DMS53 treated with DMSO at 0.1 percent for 48 hours (cell line): ENCODE results near the gene ZP3.
"Not testable (repeated sequence)": the region's sequence is repeated elsewhere in the genome, so short reads cannot be mapped to it uniquely, and the experiment has no call there.

Source experiments
- DNase-seq: peaks from one replicate; lab custom pipeline; 2025; ENCODE audit not compliant: unreplicated experiment; lab: John Stamatoyannopoulos, UW

The ZP3 gene

DNA sequence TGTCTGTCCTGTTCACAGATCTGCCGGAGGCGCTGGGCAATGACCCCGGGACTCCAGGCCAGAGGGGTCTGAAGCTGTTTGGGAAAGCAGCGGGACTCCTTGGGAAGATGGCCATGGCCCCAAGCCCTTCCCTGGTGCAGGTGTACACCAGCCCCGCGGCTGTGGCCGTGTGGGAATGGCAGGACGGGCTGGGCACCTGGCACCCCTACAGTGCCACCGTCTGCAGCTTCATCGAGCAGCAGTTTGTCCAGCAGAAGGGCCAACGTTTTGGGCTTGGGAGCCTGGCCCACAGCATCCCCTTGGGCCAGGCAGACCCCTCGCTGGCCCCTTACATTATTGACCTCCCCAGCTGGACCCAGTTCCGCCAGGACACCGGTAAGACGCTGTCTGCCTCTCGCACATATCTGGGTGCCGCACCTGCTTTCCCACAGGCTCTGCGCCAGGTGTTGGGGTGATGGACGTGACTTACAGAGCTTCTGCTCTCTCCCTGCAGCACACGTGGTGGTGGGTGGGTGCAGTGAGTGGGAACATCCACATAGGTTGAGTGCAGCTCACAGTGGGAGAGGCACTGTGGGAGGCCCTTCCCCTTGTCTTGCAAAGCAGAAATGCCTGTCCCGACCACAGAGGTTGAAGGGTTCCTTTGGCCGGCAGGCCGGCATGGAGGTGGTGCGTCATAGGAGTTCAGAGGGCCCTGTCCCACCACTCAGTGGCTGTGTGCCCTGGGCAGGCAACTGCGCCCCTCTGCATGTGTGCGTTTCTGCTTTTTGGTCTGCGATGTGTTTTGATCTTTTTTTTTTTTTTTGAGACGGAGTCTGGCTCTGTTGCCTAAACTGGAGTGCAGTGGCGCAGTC lies 55.9 kb downstream of the ZP3 start:
- not testable (repeated sequence) for DNase-seq

DNA sequence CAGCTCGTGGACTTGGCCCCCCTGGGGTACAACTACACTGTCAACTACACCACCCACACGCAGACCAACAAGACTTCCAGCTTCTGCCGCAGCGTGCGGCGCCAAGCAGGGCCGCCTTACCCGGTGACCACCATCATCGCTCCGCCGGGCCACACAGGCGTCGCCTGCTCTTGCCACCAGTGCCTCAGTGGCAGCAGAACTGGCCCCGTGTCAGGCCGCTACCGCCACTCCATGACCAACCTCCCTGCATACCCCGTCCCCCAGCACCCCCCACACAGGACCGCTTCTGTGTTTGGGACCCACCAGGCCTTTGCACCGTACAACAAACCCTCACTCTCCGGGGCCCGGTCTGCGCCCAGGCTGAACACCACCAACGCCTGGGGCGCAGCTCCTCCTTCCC lies 57.9 kb downstream of the ZP3 start:
- DNase-seq: not testable (repeated sequence)

DNA sequence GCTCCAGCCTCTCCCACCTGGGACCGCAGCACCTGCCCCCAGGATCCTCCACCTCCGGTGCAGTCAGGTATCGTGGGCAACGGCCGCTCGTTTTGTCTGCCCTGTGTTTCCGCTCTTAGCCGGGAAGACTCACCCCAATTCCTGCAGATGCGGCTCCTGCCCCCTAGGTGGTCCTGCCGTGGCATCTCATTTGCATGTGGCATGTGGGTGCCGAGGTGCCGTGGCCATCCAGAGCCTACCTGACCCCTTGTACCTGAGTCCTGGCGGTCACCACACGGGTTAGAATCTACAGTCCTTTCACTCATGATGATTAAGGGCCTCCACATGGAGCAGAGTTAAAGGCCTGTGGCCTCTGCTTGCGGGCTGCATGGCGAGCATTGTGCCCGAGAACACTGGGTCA lies 58.3 kb downstream of the ZP3 start:
- DNase-seq: not testable (repeated sequence)

DNA sequence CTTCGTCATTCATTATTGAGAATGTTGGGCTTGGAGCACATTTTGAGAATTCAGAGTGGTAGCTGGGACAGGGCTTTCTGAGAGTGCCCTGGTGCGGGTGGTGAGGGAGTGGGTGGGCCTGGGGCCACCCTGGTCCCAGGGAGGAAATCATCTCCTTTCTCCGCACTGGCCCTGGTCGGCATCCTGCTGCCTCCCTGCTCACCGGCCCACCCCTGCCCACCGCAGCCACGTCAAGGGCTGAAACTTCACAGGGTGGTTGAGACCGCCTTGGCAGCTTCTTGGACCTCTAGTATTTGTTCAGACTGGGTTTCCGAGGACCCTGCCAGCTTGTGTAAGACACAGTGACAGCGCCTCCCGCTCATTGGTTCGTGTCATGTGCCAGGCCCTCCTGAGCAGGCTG lies 59.7 kb downstream of the ZP3 start:
- not testable (repeated sequence) for DNase-seq

DNA sequence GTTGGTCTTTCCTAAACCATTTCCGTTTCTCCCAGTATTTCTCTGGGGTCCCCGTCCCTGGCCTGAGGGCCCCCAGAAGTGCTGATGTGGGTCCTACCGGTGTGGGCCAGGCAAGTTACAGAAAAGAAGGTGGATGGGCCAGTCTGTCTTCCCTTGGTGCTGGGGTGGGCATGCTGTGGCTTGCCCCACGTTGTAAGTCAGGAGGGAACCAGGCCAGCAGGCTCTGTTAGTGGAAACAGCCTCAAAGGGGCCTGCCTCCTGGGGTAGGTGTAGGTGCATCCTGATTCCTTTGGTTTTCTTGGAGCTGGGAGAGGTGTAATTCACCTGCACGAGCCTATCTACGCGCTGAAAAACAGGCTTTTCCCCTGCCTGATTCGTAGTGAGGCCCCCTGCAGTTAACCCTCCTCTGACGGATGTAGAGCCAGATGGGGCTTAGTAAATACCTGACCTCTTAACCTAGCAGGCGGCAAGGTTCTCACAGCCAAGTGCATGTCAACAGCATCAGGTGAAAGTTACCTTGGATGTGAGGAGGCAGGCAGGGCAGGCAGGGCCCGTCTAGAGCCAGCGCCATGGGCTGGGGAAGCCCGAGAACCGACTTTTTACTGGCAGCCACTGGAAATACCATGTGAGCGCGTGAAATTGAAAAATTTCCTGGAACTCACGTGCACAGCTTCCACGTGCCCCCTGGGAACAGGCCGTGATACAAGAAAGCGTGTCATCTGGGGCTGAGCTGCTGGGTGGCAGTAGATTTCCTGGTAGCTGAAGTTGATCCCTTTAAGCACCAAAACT lies 61.3 kb downstream of the ZP3 start:
- DNase-seq: not testable (repeated sequence)

DNA sequence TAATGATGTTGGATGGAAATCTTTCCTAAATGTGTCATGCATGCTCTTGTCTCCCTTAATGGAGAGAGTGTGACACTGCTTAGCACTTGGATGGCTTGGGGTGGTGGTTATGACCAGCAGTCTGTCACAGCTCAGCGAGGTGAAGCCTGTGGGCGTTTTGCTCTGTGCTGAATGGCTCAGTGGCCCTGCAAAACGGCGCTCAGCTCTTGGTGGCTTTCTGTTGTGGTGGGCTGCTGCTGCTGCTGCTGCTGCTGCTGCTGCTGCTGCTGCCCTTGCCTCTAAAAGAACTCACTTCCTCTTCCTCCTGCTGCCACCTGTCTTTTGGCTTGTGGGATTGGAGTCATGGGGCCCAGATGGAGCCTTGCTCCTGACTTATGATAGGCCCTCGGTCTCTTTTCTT lies 61.9 kb downstream of the ZP3 start:
- not testable (repeated sequence) for DNase-seq

DNA sequence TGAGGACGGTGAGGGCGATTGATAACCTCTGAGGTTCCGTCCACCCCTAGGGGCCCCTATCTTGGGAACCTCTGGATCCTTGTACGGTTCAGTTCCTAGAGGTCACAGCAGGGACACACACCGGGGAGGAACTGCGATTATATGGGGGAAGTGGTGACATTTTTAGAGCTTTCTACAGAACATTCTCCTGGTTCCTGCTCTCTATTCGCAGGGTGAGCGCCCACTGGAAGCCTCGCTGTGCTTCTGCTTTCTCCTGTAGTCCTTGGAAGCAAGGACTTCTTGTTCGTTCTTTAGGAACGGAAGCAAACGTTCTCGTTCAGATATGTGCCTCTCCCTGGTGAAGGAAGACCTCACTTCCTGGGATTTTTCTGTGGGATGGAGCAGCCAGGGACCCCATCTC lies 63.2 kb downstream of the ZP3 start:
- not testable (repeated sequence) for DNase-seq
